ENCODE results near the gene EEF1AKMT1.

- no peak for TF ChIP-seq POLR2A (IDR thresholded peaks at IDR 0.05; ENCODE audit: low read depth)
- TF ChIP-seq EP300 (IDR thresholded peaks at IDR 0.05), result no peak
- no peak for TF ChIP-seq CTCF (IDR thresholded peaks at IDR 0.05)
Measured at GRCh38 chr13:20702915-20703779, 70.6 kb downstream of the EEF1AKMT1 start, which contains the start of gene IL17D.
